ENCODE results near the gene FBXW7. TPM values are rescaled to one million over a fixed set of nuclear protein-coding genes. Genes with fewer than 3 reads are reported as not detected.

Gene FBXW7
- polyA plus RNA-seq, 1 donor from 2014 or later: 55.7 TPM

GRCh38 chr4:152374153-152374552 lies 161.7 kb downstream of the FBXW7 start (continued):
- TF ChIP-seq, protein P1, sequence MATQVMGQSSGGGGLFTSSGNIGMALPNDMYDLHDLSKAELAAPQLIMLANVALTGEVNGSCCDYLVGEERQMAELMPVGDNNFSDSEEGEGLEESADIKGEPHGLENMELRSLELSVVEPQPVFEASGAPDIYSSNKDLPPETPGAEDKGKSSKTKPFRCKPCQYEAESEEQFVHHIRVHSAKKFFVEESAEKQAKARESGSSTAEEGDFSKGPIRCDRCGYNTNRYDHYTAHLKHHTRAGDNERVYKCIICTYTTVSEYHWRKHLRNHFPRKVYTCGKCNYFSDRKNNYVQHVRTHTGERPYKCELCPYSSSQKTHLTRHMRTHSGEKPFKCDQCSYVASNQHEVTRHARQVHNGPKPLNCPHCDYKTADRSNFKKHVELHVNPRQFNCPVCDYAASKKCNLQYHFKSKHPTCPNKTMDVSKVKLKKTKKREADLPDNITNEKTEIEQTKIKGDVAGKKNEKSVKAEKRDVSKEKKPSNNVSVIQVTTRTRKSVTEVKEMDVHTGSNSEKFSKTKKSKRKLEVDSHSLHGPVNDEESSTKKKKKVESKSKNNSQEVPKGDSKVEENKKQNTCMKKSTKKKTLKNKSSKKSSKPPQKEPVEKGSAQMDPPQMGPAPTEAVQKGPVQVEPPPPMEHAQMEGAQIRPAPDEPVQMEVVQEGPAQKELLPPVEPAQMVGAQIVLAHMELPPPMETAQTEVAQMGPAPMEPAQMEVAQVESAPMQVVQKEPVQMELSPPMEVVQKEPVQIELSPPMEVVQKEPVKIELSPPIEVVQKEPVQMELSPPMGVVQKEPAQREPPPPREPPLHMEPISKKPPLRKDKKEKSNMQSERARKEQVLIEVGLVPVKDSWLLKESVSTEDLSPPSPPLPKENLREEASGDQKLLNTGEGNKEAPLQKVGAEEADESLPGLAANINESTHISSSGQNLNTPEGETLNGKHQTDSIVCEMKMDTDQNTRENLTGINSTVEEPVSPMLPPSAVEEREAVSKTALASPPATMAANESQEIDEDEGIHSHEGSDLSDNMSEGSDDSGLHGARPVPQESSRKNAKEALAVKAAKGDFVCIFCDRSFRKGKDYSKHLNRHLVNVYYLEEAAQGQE (IDR thresholded peaks at IDR 0.05; ENCODE audit: borderline replicate concordance): no peak
- TF ChIP-seq MXI1 (conservative IDR thresholded peaks at IDR 0.05; ENCODE audit: poor library complexity, severe bottlenecking) (no peak), SMC3 (conservative IDR thresholded peaks at IDR 0.05; ENCODE audit: poor library complexity) (no peak)

GRCh38 chr4:152372444-152372843 lies 163.4 kb downstream of the FBXW7 start:
- Histone ChIP-seq H3K9me3 (ENCODE audit: low read length) (no peaks in the 10 kb centered on the region), H2AFZ (ENCODE audit: low read depth, low read length) (no peak overlapping the region), H3K36me3 (ENCODE audit: insufficient read depth, low read length) (no peaks in the 10 kb centered on the region), H3K4me2 (ENCODE audit: low read length) (no peak overlapping the region), H3K79me2 (replicated peaks; ENCODE audit: insufficient read depth, low read length) (no peaks in the 10 kb centered on the region), H3K27ac (ENCODE audit: low read length) (no peak overlapping the region), H3K4me3 (ENCODE audit: low read length) (no peak overlapping the region), H3K9me2 (ENCODE audit: insufficient read depth, low read length) (no peaks in the 10 kb centered on the region), H4K20me1 (ENCODE audit: insufficient read depth) (no peaks in the 10 kb centered on the region), H3F3A (ENCODE audit: insufficient read depth, low read length, poor library complexity, severe bottlenecking) (no peaks in the 10 kb centered on the region), H3K9ac (ENCODE audit: low read length) (no peak overlapping the region), H3K27me3 (ENCODE audit: insufficient read depth, low read depth, low read length) (no peaks in the 10 kb centered on the region)
- no peak for TF ChIP-seq SMC3 (conservative IDR thresholded peaks at IDR 0.05; ENCODE audit: poor library complexity)
- TF ChIP-seq, protein P2, sequence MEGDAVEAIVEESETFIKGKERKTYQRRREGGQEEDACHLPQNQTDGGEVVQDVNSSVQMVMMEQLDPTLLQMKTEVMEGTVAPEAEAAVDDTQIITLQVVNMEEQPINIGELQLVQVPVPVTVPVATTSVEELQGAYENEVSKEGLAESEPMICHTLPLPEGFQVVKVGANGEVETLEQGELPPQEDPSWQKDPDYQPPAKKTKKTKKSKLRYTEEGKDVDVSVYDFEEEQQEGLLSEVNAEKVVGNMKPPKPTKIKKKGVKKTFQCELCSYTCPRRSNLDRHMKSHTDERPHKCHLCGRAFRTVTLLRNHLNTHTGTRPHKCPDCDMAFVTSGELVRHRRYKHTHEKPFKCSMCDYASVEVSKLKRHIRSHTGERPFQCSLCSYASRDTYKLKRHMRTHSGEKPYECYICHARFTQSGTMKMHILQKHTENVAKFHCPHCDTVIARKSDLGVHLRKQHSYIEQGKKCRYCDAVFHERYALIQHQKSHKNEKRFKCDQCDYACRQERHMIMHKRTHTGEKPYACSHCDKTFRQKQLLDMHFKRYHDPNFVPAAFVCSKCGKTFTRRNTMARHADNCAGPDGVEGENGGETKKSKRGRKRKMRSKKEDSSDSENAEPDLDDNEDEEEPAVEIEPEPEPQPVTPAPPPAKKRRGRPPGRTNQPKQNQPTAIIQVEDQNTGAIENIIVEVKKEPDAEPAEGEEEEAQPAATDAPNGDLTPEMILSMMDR (IDR thresholded peaks at IDR 0.05; ENCODE audit: poor library complexity, severe bottlenecking): no peak
- no peak for TF ChIP-seq EZH2 (IDR thresholded peaks at IDR 0.05; ENCODE audit: borderline replicate concordance, insufficient read depth, low read length, poor library complexity, severe bottlenecking)
- TF ChIP-seq MXI1 (conservative IDR thresholded peaks at IDR 0.05; ENCODE audit: poor library complexity, severe bottlenecking): no peak
- TF ChIP-seq TAF1 (IDR thresholded peaks at IDR 0.05; ENCODE audit: low read depth): no peak
- no peak for TF ChIP-seq POLR2AphosphoS5 (IDR thresholded peaks at IDR 0.05)
- TF ChIP-seq, protein P1 (IDR thresholded peaks at IDR 0.05; ENCODE audit: borderline replicate concordance): no peak
- TF ChIP-seq EP300 (conservative IDR thresholded peaks at IDR 0.05; ENCODE audit: poor library complexity, severe bottlenecking): no peak
- TF ChIP-seq RAD21 (conservative IDR thresholded peaks at IDR 0.05): no peak

All from neural cell (in vitro differentiated cells).